GM12873 (cell line): ENCODE measurements around the gene IER5.

Experiments used
- TF ChIP-seq, protein P1 (sequence below): IDR thresholded peaks from 2 replicates; pipeline ENCODE4 v1.5.1; 2012; ENCODE audit warnings: low read depth, mild to moderate bottlenecking, moderate library complexity, low read length, control low read depth; ENCODE audit not compliant: insufficient read depth; ENCODE audit errors: missing control alignments

The IER5 gene

DNA sequence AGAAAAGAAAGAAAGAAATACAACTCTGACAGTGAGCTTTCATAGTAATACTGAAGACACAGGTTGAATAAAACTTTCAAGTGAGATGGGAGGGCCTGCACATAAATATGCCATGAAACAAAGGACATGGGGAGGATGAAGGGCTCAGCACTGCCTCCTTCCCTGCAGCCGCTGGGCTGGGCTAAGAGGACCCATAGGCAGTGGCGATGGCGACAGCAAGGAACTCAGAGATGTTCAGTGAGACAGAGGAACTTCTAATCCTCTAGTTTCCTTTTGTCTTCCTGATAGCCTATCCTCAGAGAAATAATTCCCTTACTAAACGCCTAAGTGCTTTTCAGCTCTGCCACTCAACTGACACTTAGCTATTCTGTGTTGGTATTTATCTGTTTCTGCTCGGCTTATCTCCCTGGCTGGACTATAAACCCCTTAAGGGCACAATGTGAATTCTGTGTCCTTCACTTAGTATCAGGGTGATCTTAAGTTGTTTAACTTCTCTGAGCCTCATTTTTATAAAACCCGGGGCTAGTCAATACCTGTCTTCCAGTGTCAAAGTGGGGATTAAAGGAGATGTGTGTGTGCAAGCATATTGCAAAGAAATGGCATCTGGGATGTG is 24.4 kb upstream of the IER5 start:
- TF ChIP-seq, protein P1, sequence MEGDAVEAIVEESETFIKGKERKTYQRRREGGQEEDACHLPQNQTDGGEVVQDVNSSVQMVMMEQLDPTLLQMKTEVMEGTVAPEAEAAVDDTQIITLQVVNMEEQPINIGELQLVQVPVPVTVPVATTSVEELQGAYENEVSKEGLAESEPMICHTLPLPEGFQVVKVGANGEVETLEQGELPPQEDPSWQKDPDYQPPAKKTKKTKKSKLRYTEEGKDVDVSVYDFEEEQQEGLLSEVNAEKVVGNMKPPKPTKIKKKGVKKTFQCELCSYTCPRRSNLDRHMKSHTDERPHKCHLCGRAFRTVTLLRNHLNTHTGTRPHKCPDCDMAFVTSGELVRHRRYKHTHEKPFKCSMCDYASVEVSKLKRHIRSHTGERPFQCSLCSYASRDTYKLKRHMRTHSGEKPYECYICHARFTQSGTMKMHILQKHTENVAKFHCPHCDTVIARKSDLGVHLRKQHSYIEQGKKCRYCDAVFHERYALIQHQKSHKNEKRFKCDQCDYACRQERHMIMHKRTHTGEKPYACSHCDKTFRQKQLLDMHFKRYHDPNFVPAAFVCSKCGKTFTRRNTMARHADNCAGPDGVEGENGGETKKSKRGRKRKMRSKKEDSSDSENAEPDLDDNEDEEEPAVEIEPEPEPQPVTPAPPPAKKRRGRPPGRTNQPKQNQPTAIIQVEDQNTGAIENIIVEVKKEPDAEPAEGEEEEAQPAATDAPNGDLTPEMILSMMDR = no peak

DNA sequence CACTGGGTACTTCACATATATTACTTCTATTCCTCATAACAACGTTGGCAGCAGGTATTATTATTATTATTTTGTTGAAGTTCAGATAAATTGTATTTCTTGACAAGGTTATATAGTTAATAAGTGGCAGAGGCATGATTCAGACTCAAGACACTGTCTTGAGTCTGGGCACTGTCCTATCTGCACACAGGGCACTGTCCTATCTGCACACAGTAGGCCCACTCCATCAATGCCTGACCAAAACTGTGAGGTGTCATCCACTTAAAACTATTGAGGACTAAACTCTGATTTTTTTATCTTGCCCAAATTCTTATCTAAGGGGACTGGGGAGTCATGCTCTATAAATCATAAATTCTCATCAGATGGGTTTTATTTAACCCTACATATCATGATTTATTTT is 23.8 kb upstream of the IER5 start:
- TF ChIP-seq, protein P1 = no peak

DNA sequence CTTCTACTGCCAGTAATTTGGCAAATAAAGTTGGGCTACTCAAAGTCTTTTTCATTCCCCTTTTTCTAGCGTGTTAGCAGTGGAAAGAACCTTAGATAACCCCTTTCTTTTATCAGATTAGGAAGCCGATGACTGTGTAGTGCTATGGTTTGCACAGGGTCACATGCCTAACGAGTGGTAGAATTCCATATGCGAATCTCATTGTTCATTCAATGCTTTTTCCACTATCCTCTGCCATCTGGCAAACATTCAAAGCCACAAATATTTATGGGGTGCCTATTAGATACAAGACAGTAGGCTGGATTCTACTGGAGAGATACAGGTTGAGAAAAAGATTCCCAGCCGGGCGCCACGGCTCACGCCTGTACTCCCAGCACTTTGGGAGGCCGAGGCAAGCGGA is 14.9 kb upstream of the IER5 start:
- TF ChIP-seq, protein P1 = no peak

DNA sequence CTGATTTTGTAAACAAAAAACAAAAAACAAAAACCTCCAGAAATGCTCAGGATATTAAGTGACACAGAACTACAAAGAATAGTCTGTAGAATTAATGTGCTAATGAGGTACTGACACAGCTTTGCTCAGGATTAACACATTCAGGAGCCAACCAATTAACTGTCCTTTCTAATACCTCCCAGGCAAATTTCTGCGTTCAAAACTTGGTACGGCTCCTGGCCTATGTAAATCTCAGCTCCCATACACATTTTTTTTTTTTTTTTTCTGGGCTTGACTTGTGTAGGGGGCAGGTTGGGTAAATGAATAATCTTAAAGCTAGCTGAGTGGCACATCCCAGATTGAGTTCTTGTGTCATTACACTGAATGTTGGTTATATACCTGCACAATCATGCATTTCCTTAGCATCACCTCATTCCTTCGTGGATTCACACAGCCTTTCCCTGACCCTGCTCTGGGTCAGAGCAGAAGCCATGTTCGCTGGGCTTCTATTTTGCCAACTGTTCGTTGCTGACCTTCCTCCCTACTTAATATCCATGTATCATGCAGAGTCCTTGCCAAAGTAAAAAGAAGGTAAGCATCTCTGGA is 12.6 kb upstream of the IER5 start:
- TF ChIP-seq, protein P1 = no peak

DNA sequence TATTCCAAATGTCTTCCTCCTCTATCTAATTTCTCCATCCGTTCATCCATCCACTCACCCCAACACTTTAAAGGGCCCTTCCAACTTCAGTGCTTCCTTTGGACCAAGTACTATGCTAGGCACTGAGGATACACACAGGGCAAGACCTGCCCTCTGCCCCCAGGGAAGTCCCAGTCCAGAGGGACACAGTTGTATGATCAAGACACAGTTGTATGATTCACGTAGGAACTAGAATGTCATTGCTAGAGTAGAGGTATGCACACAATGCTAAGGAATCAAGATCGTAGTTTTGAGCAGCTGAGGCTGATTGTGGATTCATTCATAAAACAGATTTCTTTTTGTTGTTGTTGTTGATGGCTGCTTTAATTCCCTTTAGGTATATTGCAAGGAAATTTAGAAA is 11.6 kb upstream of the IER5 start:
- TF ChIP-seq, protein P1 = no peak

DNA sequence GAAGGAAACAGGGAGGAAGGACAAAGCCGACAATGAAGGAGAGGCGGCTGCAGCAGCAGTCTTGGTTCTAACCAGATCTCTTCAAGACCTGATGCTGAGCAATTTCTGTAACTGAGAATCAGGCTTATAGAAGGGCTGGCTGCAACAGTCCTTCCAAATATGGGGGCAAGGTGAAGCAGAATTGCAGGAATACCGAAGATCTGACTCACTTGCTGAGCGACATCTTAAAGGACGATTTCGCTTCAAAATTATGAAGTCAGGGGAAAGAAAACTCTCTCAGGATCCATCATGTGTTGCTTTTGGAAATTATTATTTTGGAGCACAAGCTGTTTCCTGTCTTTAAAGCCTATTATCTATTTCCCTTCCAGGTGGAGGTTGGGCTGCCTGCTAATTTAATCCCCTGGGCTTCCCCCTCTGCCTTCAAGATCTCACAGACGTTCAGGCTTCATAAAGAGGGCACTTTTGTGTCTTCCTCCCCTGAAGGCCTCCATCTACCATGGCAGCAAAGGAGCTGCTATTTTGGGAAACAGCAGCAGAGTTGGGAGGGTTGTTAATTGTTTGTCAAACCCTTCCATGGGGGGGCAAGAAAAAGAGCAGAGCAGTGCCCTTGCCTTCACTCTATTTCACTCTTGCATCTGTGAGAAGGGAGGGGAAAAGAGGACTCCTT is 10.8 kb upstream of the IER5 start:
- TF ChIP-seq, protein P1 = no peak

DNA sequence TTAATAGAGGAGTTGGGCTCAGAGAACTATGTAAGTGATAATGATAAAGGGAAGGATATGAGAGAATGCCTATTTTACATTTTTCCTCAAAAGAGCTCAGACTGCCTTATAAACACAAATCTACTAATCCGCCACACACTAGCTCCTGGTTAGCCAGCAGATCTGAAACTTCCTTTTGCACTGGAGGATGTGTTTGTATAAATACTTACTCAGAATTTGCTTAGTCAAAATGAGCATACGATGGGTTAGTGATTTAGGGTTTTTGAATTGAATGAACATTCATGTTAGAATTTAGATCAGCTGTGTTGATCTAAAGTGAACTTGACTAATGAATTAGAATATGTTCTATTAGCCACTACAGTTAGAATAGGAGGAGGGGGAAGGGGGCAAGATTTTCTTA is 9.1 kb upstream of the IER5 start:
- TF ChIP-seq, protein P1 = no peak
